ENCODE results near the gene KIAA1217. TPM values are rescaled to one million over a fixed set of nuclear protein-coding genes. Genes with fewer than 3 reads are reported as not detected.

Gene KIAA1217
- total and polyA plus RNA-seq, 9 of the 15 experiments (the other 6 are each of a cell fraction or from before 2014, with no cell fraction given) = 0.04 TPM; not detected in 8

DNA sequence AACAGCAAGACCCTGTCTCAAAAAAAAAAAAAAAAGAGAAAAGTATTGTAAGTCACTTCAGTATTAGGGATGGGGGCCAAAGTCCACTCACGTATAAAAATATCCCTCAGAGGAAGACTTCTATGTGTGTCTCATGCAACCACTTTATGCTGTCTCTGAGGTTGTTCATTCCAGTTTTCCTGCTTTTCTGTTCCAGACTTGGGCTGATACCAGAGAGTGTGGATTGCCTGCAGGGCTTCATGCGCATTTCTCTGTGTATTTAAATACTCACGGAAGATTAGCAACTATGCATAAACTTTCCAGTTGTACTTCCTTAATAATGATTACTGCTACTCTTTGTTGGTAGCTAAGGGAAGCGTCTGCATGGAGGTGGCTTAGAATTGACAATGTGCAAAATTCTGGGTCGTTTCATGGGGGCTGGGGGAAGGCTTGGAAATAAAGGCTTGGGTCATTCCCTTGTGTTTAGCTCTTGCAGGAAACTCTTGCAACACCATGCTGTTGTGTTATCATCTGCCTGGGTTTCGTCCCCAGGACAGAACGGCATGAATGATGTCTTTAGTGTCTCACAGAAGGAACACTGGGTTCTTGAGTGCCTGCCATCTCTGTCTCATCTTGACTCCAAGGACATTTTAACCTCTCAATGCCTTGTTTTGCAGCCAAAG is 54.1 kb downstream of the KIAA1217 start (continued):
- TF ChIP-seq PRPF4 (IDR thresholded peaks at IDR 0.05; ENCODE audit: insufficient read depth, low read depth, low read length, poor library complexity, severe bottlenecking) = no peak

DNA sequence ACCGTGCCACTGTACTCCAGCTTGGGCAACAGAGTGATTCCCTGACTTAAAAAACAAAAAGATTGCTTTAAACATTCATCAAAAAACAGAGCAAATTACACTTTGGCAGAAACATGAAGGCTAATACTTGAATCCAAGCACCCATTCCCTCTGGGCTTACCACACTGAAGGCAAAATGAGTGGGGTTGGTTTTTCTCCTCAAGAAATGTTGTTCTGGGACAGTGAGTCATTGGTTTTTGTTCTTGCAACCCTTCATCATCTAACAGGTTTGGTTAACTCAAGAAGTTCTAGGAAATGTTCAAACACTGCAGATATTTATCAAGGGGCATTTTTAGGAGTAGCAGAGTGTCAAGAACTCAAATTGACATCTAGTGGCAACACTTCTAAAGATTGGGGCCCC is 60.5 kb downstream of the KIAA1217 start:
- no TSS peak for BruUV-seq (replicated peaks)
- TF ChIP-seq, protein P1, sequence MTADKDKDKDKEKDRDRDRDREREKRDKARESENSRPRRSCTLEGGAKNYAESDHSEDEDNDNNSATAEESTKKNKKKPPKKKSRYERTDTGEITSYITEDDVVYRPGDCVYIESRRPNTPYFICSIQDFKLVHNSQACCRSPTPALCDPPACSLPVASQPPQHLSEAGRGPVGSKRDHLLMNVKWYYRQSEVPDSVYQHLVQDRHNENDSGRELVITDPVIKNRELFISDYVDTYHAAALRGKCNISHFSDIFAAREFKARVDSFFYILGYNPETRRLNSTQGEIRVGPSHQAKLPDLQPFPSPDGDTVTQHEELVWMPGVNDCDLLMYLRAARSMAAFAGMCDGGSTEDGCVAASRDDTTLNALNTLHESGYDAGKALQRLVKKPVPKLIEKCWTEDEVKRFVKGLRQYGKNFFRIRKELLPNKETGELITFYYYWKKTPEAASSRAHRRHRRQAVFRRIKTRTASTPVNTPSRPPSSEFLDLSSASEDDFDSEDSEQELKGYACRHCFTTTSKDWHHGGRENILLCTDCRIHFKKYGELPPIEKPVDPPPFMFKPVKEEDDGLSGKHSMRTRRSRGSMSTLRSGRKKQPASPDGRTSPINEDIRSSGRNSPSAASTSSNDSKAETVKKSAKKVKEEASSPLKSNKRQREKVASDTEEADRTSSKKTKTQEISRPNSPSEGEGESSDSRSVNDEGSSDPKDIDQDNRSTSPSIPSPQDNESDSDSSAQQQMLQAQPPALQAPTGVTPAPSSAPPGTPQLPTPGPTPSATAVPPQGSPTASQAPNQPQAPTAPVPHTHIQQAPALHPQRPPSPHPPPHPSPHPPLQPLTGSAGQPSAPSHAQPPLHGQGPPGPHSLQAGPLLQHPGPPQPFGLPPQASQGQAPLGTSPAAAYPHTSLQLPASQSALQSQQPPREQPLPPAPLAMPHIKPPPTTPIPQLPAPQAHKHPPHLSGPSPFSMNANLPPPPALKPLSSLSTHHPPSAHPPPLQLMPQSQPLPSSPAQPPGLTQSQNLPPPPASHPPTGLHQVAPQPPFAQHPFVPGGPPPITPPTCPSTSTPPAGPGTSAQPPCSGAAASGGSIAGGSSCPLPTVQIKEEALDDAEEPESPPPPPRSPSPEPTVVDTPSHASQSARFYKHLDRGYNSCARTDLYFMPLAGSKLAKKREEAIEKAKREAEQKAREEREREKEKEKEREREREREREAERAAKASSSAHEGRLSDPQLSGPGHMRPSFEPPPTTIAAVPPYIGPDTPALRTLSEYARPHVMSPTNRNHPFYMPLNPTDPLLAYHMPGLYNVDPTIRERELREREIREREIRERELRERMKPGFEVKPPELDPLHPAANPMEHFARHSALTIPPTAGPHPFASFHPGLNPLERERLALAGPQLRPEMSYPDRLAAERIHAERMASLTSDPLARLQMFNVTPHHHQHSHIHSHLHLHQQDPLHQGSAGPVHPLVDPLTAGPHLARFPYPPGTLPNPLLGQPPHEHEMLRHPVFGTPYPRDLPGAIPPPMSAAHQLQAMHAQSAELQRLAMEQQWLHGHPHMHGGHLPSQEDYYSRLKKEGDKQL (CRISPR knock-in tag; IDR thresholded peaks at IDR 0.05; ENCODE audit: borderline replicate concordance) = no peak
- TF ChIP-seq, protein P2, sequence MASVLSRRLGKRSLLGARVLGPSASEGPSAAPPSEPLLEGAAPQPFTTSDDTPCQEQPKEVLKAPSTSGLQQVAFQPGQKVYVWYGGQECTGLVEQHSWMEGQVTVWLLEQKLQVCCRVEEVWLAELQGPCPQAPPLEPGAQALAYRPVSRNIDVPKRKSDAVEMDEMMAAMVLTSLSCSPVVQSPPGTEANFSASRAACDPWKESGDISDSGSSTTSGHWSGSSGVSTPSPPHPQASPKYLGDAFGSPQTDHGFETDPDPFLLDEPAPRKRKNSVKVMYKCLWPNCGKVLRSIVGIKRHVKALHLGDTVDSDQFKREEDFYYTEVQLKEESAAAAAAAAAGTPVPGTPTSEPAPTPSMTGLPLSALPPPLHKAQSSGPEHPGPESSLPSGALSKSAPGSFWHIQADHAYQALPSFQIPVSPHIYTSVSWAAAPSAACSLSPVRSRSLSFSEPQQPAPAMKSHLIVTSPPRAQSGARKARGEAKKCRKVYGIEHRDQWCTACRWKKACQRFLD (CRISPR knock-in tag; IDR thresholded peaks at IDR 0.05) = no peak
- TF ChIP-seq, protein P3, sequence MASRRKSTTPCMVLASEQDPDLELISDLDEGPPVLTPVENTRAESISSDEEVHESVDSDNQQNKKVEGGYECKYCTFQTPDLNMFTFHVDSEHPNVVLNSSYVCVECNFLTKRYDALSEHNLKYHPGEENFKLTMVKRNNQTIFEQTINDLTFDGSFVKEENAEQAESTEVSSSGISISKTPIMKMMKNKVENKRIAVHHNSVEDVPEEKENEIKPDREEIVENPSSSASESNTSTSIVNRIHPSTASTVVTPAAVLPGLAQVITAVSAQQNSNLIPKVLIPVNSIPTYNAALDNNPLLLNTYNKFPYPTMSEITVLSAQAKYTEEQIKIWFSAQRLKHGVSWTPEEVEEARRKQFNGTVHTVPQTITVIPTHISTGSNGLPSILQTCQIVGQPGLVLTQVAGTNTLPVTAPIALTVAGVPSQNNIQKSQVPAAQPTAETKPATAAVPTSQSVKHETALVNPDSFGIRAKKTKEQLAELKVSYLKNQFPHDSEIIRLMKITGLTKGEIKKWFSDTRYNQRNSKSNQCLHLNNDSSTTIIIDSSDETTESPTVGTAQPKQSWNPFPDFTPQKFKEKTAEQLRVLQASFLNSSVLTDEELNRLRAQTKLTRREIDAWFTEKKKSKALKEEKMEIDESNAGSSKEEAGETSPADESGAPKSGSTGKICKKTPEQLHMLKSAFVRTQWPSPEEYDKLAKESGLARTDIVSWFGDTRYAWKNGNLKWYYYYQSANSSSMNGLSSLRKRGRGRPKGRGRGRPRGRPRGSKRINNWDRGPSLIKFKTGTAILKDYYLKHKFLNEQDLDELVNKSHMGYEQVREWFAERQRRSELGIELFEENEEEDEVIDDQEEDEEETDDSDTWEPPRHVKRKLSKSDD (conservative IDR thresholded peaks at IDR 0.05; ENCODE audit: low read length) = no peak
- TF ChIP-seq MCM7 (IDR thresholded peaks at IDR 0.05) = no peak

More for the DNA sequence above, 60.5 kb downstream of the KIAA1217 start:
- FAIRE-seq (no peak), ATAC-seq (no peak), DNase-seq (ENCODE audit: extremely low read depth in 1 of 4, low spot score in 3 of 4) (no peak)
- Histone ChIP-seq H3K36me3 (ENCODE audit: control insufficient read depth, insufficient read depth, low read length) (no peaks in the 10 kb centered on the region), H4K20me1 (replicated peaks; ENCODE audit: control insufficient read depth, insufficient read depth, low read length) (no peaks in the 10 kb centered on the region), H3K9me1 (ENCODE audit: control insufficient read depth, insufficient read depth, low read length) (no peaks in the 10 kb centered on the region), H3K9me3 (replicated peaks; ENCODE audit: control insufficient read depth, insufficient read depth, low read depth, low read length) (no peaks in the 10 kb centered on the region), H3K9ac (ENCODE audit: insufficient read depth in 1 of 2, low read depth in 2 of 2, low read length in 2 of 2) (no peak overlapping the region), H3K4me3 (no peak overlapping the region), H3K27me3 (ENCODE audit: control insufficient read depth in 2 of 2, insufficient read depth in 2 of 2, low read length in 2 of 2) (no peaks in the 10 kb centered on the region), H3K79me2 (ENCODE audit: control insufficient read depth, insufficient read depth, low read length) (no peaks in the 10 kb centered on the region), H3K4me1 (replicated peaks in 1 of 2; ENCODE audit: control insufficient read depth in 2 of 2, insufficient read depth in 2 of 2, low read length in 2 of 2) (no peaks in the 10 kb centered on the region), H3K27ac (ENCODE audit: extremely low read depth, low read depth, low read length) (no peak overlapping the region), H3K4me2 (ENCODE audit: insufficient read depth, low read length) (no peak overlapping the region), H2AFZ (ENCODE audit: low read depth, low read length) (no peak overlapping the region)
- ChIA-PET CTCF (ENCODE audit: low intra/inter-chr PET ratio) (no interaction called here), POLR2A (interaction anchor here (0.5 kb wide), 1 partner anchor 41 kb away, joined by 3 read pairs; no protein-coding TSS in a partner anchor)
- in situ Hi-C loops (cut with MboI) = no loop called here
- WGBS (ENCODE audit: insufficient coverage, low coverage, missing lambda C conversion rate) = 0% methylated on average over 1 of the region's 1 CpG
- intact Hi-C loops (cut with micrococcal nuclease) = no loop called here
